HG02852 (cell line): ENCODE results near the gene HTRA2.
"Not testable (repeated sequence)": the region's sequence is repeated elsewhere in the genome, so short reads cannot be mapped to it uniquely, and the experiment has no call there.

Experiments used
- ATAC-seq: cut with Tn5 transposase; IDR thresholded peaks from one replicate; pipeline ENCODE4 v1.9.1; 2021; ENCODE audit warnings: mild to moderate bottlenecking, moderate library complexity; ENCODE audit not compliant: unreplicated experiment

The HTRA2 gene

DNA sequence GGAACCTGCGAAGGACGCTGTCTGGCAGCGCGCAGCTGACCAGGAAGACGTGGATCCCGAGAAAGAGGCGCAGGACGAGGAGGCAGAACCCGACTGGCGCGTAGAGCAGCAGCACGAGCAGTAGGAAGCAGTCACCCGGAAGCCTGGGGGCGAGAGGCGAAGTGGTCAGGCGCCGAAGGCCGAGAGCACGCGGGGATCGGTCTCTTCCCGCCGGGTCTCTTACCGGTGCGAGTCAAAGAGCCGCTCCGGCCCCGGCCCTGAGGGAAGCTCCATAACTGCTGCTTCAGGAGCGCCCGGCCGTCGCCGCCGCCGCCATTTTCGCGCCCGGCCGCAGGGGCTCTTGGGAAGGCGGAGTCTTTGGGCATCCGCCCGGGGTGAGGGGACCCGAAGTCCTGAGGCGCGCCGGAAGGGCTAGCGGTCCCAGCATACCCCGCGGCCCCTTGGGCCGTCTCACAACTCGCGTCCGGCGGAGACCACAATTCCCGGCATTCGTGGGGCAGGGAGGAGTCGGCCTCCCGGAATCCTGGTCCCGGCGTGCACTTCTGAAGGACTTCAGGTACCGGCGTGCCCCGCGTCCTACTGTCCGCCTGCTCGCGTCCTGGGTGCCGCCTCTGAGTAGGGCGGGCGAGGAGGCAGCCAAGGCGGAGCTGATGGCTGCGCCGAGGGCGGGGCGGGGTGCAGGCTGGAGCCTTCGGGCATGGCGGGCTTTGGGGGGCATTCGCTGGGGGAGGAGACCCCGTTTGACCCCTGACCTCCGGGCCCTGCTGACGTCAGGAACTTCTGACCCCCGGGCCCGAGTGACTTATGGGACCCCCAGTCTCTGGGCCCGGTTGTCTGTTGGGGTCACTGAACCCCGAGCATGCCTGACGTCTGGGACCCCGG is at the start of gene HTRA2, which contains the start of gene AUP1:
HTRA2 (plus strand) TSS at position 577 of the 882 bp plus-strand sequence; CDS start at position 651, 74 bp downstream.
AUP1 (minus strand) TSS at position 350 of the 882 bp plus-strand sequence; CDS start at position 273, 77 bp downstream.
- ATAC-seq, result peak; percentile 79

DNA sequence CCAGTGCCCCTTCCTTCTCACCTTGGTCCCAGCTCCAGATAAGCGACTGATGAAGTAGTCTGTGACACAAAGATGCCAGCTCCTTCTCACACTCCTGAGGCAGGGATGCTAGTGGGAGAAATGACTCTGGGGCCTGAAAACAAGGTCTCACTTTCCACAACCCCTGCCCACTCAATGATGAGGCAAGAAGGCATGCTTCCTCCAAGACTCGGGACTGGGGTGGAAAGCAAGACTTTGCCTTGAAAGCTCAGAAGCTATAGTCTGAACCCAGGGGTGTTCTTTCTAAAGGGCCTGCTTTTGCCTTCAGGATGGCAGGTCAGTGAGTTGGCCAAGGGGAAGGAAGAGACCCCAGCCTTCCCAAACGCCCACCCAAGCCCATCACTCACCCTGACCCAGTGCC is 48.3 kb upstream of the HTRA2 start:
- ATAC-seq, result no peak

DNA sequence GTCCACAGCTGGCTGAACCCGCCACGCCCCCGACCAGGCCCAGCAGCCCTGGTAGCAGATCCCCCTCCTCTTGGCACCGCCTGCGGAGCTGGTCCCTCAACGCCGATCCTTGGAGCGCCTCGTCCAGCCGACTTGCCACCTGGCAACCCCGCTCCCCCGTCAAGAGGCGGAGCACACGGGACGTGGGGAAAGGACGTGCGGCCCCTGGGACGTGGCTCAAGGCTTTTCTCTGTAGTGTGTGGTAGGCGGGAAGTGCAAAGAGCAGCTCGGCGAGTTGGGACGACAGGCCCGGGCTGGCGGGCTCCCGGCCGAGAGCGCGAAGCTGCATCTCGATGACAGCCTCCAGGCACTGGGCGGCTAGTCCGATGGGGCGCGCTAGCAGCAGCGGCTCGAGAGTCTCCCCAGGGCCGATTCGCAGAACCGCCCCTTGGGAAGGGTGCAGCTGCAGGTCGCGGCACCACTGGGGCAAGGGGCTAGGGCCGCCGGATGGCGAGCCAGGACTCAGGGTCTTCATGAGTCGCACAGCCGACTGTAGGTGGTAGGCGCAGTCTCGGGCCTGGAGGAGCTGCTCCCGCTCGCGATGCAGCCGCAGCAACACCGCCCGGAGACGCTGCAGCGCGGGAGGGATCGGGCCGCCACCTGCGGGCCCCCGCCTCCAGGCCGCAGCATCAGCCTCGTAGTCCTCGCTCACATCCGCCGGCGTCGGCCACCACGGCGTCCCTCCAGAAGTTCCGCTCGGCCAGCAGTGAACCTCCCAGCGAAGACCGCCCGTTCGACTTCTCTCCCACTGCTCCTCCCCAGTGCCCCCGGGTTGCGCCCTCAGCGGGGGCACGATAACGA is 47.6 kb upstream of the HTRA2 start:
- peak; percentile 35 for ATAC-seq

DNA sequence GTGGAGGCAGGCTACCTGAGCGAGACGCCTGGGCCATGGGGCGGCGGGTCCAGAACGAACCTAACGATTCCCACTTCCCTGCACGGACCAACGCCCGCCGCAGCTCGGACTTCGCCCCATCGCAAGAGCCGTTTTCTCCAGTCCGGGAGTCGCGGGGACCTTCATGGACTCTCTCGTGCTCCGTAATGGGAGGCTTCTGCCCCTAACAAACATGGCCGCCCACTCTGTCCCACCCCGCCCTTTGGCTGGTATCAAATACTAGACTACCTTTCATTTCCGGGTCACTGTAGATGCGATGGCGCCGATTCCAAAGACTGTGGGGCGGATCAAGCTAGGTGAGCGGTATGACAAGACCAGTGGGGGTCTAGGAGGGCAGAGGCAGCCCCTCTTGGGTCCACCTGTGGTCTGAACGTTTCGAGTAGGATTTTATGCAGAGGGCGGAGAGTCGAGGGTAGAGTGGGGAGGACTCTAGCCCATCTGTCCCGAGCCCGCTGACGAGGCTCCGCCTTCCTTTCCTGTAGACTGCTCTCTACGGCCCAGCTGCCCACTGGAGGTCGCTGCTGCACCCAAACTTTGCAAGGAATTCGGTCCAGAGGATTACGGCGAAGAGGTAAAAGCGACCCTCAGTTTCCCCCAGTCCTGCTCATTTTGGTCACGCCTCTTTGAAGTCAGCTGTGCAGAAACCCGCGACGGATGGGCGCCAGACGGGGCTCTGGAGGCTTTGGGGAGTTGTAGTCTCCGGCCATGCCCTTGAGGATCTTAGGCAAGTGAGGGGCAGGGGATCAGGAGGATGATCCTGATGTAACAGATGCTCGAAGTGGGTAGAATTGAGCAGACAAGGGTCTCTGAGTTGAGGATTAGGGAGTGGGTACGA is 46.7 kb upstream of the HTRA2 start, which contains the start of the genes CCDC142 and TTC31:
CCDC142 (minus strand) TSS at position 198 of the 874 bp plus-strand sequence; CDS start at position 37, 161 bp downstream.
TTC31 (plus strand) TSS at position 281 of the 874 bp plus-strand sequence; CDS start at position 296, 15 bp downstream.
- ATAC-seq, result peak; percentile 89

- not testable (repeated sequence) for ATAC-seq
Measured at GRCh38 chr2:74483675-74484164, 46.0 kb upstream of the HTRA2 start.

DNA sequence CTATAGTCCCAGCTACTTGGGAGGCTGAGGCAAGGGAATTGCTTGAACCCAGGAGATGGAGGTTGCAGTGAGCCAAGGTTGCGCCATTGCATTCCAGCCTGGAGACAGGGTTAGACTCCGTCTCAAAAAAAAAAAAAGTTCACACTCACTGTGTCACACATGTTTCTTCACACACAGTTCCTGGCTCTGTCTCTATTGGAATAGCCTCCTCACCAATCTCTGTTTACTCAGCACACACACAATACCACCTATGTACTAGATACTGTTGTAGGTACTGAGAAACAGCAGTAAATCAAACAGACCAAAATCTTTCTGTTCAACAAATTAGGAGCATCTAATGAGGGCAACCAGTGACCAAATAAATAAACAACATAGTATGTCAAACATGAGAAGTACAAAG is 43.6 kb upstream of the HTRA2 start:
- ATAC-seq, result no peak

GRCh38 chr2:74488643-74489481 is 40.9 kb upstream of the HTRA2 start:
- ATAC-seq, result no peak

DNA sequence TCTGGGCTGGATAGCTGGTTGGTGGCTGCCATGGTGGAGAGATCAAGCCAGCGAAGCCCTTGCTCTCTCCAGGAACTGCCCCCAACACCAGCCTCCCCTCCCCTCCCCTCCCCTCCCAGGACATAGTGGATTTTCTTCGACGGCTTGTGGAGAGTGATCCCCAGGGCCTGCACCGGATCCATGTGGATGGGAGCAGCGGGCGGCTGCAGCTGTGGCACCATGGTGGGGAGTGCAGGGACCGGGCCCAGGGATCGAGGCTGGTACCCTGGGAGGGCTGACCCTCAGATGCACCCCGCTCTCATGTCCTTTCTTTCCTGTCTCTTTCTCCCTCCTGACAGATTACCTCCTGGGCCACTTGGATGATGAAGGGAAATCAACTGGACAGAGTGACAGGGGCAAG is 39.8 kb upstream of the HTRA2 start:
- no peak for ATAC-seq

GRCh38 chr2:74491648-74492544 is 37.8 kb upstream of the HTRA2 start:
- ATAC-seq, result no peak

DNA sequence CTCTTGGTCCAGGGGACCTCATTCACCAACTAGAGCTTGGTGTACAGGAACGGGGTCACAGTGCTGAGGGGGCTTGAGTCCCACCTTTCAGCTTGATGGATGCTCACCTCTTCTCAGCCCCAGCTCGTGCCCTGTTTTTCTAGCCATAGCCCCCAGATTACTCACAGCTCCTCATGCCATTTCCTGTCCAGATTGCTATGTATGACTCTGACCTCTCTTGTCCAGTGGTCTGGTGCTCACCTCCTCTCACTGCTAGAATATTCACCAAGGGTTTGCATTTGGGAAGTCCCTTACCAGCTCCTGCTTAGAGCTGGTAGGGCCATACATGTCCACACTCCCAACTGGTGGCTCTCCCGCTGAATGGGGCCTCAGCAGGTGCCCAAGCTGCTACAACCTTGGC is 36.2 kb upstream of the HTRA2 start:
- no peak for ATAC-seq

DNA sequence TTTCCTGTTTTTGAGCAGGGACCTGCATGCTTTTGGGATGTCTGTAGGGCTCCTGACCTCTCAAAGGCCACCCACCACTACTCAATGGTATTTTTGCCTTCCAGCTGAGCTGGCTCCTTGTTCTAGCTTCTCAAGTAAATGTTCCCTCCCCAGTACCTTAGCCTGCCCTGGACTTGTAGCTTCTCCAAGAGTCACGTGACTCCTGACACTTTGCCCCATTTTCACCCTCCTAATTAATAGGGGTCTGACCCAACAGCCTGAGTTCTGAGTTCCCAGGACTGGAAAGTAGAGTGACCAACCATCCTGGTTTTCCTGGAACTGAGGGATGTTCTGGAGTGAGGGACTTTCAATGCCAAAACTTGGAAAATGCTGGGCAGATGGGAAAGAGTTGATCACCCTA is 34.3 kb upstream of the HTRA2 start:
- no peak for ATAC-seq

- no peak for ATAC-seq
Measured at GRCh38 chr2:74496997-74497776, 32.5 kb upstream of the HTRA2 start.

GRCh38 chr2:74497777-74498499 is 31.8 kb upstream of the HTRA2 start:
- ATAC-seq, result no peak

- ATAC-seq, result no peak
Measured at GRCh38 chr2:74498500-74499266, 31.1 kb upstream of the HTRA2 start.

DNA sequence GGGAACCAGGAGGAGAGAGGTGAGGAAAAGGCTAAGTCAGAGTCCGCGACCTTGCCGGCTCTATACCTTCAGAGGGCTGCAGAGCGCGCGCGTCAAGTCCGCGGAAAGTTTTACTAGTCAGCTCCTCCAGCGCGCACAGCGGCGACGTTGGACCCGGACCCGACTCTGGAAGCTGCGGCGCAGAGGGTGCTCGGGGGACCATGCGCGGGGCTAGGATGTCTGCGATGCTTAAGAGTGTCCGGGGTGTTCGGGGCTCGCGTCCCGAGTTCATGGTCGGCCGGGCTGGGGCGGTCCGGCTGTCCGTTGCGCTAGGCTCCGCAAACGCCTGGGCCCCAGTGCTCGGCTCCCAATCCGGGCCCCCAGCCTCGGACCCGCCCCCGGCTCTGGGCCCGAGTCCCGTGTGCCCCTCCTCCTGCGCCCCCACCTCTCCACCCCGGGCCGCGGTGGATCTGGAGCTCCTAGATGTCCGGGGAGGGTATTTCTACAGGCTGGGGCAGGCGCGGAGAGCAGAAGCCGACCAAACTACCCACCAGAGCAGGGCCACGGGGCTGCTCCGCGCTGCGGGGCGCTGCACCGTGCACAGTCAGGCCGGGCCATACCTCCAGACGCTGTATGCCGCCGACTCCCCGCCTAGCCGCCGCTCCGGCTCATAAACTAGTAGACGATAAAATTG is 30.3 kb upstream of the HTRA2 start, which contains the start of gene LBX2:
LBX2 (minus strand) TSS at position 337 of the 673 bp plus-strand sequence; CDS start at position 271, 66 bp downstream.
- ATAC-seq, result no peak
